ENCODE measurements around the gene CTU1.

- no peak for TF ChIP-seq CTCF (IDR thresholded peaks at IDR 0.05; ENCODE audit: low read depth, low read length)
- no peak for TF ChIP-seq POLR2A (IDR thresholded peaks at IDR 0.05; ENCODE audit: extremely low read depth, insufficient read length)
Measured at GRCh38 chr19:51129716-51130115, 21.5 kb upstream of the CTU1 start.
